GM19467 (cell line): ENCODE data around the gene THBS3.
"Not testable (repeated sequence)": the region's sequence is repeated elsewhere in the genome, so short reads cannot be mapped to it uniquely, and the experiment has no call there.

Experiments used
- ATAC-seq: cut with Tn5 transposase; IDR thresholded peaks from one replicate; pipeline ENCODE4 v1.9.1; 2021; ENCODE audit warnings: mild to moderate bottlenecking, moderate library complexity; ENCODE audit not compliant: unreplicated experiment

THBS3 gene

GRCh38 chr1:155175281-155175926 lies 32.3 kb downstream of the THBS3 start:
- no peak for ATAC-seq

- no peak for ATAC-seq
Measured at GRCh38 chr1:155174324-155175280, 33.1 kb downstream of the THBS3 start.

GRCh38 chr1:155173478-155174323 lies 34.0 kb downstream of the THBS3 start, which contains the start of gene TRIM46:
Gene TRIM46 (plus strand): TSS chr1:155173849. CDS start chr1:155173967, 118 bp downstream.
- ATAC-seq, result no peak

GRCh38 chr1:155172732-155173477 lies 34.8 kb downstream of the THBS3 start, which contains the start of gene KRTCAP2:
Gene KRTCAP2 (minus strand): TSS chr1:155173304. CDS start chr1:155173224, 80 bp downstream.
- peak; percentile 69 for ATAC-seq

- ATAC-seq, result no peak
Measured at GRCh38 chr1:155171836-155172731, 35.6 kb downstream of the THBS3 start.

- no peak for ATAC-seq
Measured at GRCh38 chr1:155170806-155171205, 36.9 kb downstream of the THBS3 start.

GRCh38 chr1:155170101-155170785 lies 37.5 kb downstream of the THBS3 start:
- no peak for ATAC-seq

- no peak for ATAC-seq
Measured at GRCh38 chr1:155169541-155169940, 38.2 kb downstream of the THBS3 start.

GRCh38 chr1:155168456-155169210 lies 39.1 kb downstream of the THBS3 start:
- ATAC-seq, result no peak

GRCh38 chr1:155168105-155168445 lies 39.6 kb downstream of the THBS3 start:
- not testable (repeated sequence) for ATAC-seq

GRCh38 chr1:155167166-155168104 lies 40.3 kb downstream of the THBS3 start:
- ATAC-seq, result peak; percentile 39

GRCh38 chr1:155166471-155167165 lies 41.1 kb downstream of the THBS3 start:
- no peak for ATAC-seq

- no peak for ATAC-seq
Measured at GRCh38 chr1:155166051-155166470, 41.6 kb downstream of the THBS3 start.

- not testable (repeated sequence) for ATAC-seq
Measured at GRCh38 chr1:155164625-155165024, 43.1 kb downstream of the THBS3 start.

- ATAC-seq, result not testable (repeated sequence)
Measured at GRCh38 chr1:155163785-155164184, 43.9 kb downstream of the THBS3 start.

GRCh38 chr1:155162631-155163030 lies 45.1 kb downstream of the THBS3 start:
- ATAC-seq, result not testable (repeated sequence)
